GM19452 (cell line): ENCODE measurements around the gene PKNOX2.

Experiments
- ATAC-seq: cut with Tn5 transposase; IDR thresholded peaks from one replicate; pipeline ENCODE4 v1.9.1; 2021; ENCODE audit not compliant: unreplicated experiment

Gene PKNOX2

GRCh38 chr11:125463590-125464269, 299.2 kb downstream of the PKNOX2 start:
- ATAC-seq = no peak

GRCh38 chr11:125464270-125464662, 299.7 kb downstream of the PKNOX2 start:
- ATAC-seq = no peak

- no peak for ATAC-seq
These were observed 300.1 kb downstream of the PKNOX2 start for GRCh38 chr11:125464666-125465065.

- no peak for ATAC-seq
These were observed 300.7 kb downstream of the PKNOX2 start for GRCh38 chr11:125465255-125465654.

- no peak for ATAC-seq
These were observed 301.1 kb downstream of the PKNOX2 start for GRCh38 chr11:125465701-125466100.

- ATAC-seq = no peak
These were observed 303.5 kb downstream of the PKNOX2 start for GRCh38 chr11:125468025-125468424.

GRCh38 chr11:125468852-125469251, 304.3 kb downstream of the PKNOX2 start:
- ATAC-seq = no peak

GRCh38 chr11:125470355-125470754, 305.8 kb downstream of the PKNOX2 start:
- no peak for ATAC-seq

- no peak for ATAC-seq
These were observed 312.2 kb downstream of the PKNOX2 start for GRCh38 chr11:125476721-125477120.

GRCh38 chr11:125479137-125479536, 314.6 kb downstream of the PKNOX2 start:
- no peak for ATAC-seq

- no peak for ATAC-seq
These were observed 317.0 kb downstream of the PKNOX2 start for GRCh38 chr11:125481531-125481930.
